ENCODE measurements around the gene ADAMTS12. TPM values are rescaled to one million over a fixed set of nuclear protein-coding genes. Genes with fewer than 3 reads are reported as not detected.
A peak's percentile ranks its signal among the peaks of the same experiment; 100 is the strongest.

The ADAMTS12 gene
- total and polyA plus RNA-seq, 9 of the 15 experiments (the other 6 are each of a cell fraction or from before 2014, with no cell fraction given) = 0.11 TPM; not detected in 8

DNA sequence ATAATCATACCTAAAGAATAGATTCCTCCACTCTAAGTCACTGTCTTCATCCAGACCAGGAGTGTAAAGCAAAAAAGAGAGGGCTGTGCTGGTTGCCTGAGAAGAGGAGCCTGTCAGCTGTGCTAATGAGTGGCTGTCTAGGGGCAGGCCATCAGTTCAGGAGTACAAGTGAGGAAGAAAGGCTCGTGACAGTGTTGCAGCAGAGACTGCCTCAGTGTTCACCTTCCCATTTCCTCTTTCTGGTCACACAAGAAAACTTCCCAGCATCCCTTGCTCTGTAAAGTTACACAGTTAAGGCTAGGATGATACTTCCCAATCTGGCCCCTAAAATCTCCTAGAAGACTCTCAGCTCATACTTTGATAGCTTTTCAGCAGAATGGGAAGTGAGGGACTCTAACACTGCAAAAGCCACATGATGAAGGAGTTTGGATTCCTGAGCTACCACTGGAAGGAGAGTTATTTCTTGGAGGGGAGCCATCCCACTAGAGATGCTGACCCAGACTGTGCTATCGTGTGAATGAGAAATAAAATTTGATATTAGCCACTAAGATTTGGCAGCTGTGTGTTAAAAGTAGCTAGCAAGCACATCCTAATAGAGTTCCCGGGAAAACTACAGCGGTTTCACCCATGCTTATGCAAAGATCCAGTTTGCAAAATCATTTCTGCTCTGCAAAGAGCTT, 67.1 kb downstream of the ADAMTS12 start:
- Histone ChIP-seq H3K9me3 (replicated peaks; ENCODE audit: control insufficient read depth, insufficient read depth, low read depth, low read length) (no peaks in the 10 kb centered on the region), H3K9ac (ENCODE audit: insufficient read depth in 1 of 2, low read depth in 2 of 2, low read length in 2 of 2) (no peak overlapping the region), H3K79me2 (ENCODE audit: control insufficient read depth, insufficient read depth, low read length) (no peaks in the 10 kb centered on the region), H3K4me3 (no peak overlapping the region), H3K36me3 (ENCODE audit: control insufficient read depth, insufficient read depth, low read length) (no peaks in the 10 kb centered on the region), H2AFZ (ENCODE audit: low read depth, low read length) (no peak overlapping the region), H3K27me3 (ENCODE audit: control insufficient read depth in 2 of 2, insufficient read depth in 2 of 2, low read length in 2 of 2) (no peaks in the 10 kb centered on the region), H3K27ac (ENCODE audit: extremely low read depth, low read depth, low read length) (no peak overlapping the region), H4K20me1 (replicated peaks; ENCODE audit: control insufficient read depth, insufficient read depth, low read length) (no peaks in the 10 kb centered on the region), H3K9me1 (ENCODE audit: control insufficient read depth, insufficient read depth, low read length) (no peaks in the 10 kb centered on the region), H3K4me2 (ENCODE audit: insufficient read depth, low read length) (no peak overlapping the region), H3K4me1 (replicated peaks in 1 of 2; ENCODE audit: control insufficient read depth in 2 of 2, insufficient read depth in 2 of 2, low read length in 2 of 2) (no peaks in the 10 kb centered on the region)
- BruUV-seq (replicated peaks) = no TSS peak
- DNase-seq (ENCODE audit: extremely low read depth in 1 of 4, low spot score in 3 of 4) (no peak), ATAC-seq (no peak; the same call in 2 of the 3 replicates), FAIRE-seq (no peak)
- in situ Hi-C loops (cut with MboI) (no loop called here), intact Hi-C loops (cut with micrococcal nuclease) (no loop called here)
- WGBS (ENCODE audit: insufficient coverage, low coverage, missing lambda C conversion rate) = 2% methylated on average over 4 of the region's 4 CpGs
- POLR2A ChIA-PET = no interaction called here
- no peak for TF ChIP-seq ZNF507 (tag; conservative IDR thresholded peaks at IDR 0.05)
- TF ChIP-seq SPI1 (IDR thresholded peaks at IDR 0.05; ENCODE audit: borderline replicate concordance, low read depth, low read length) = peak; percentile 66; the same call in 1 of the 2 replicates
- CTCF ChIA-PET (ENCODE audit: low intra/inter-chr PET ratio) = no interaction called here

DNA sequence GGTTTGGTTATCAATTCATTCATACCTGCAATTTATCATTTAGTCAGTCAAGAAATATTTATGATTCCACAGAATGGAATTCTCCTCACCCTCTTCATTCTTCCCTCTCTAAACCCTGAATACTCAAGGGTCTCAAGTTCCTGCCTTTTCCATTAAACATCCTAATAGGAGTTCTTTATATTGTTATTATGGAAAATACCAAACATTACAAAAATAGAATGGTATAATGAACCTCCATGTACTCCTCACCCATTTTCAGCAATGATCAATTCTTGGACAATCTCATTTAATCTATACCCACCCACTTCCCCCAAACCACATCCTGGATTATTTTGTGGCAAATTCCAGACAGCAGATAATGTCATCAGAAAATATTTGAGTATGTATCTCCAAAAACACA, 74.5 kb downstream of the ADAMTS12 start:
- Histone ChIP-seq H3K79me2 (ENCODE audit: control insufficient read depth, insufficient read depth, low read length) (no peaks in the 10 kb centered on the region), H3K9me1 (ENCODE audit: control insufficient read depth, insufficient read depth, low read length) (no peaks in the 10 kb centered on the region), H2AFZ (ENCODE audit: low read depth, low read length) (no peak overlapping the region), H3K4me3 (no peak overlapping the region), H3K27me3 (ENCODE audit: control insufficient read depth in 2 of 2, insufficient read depth in 2 of 2, low read length in 2 of 2) (no peaks in the 10 kb centered on the region), H3K4me1 (replicated peaks in 1 of 2; ENCODE audit: control insufficient read depth in 2 of 2, insufficient read depth in 2 of 2, low read length in 2 of 2) (no peaks in the 10 kb centered on the region), H3K4me2 (ENCODE audit: insufficient read depth, low read length) (no peak overlapping the region), H3K9me3 (replicated peaks; ENCODE audit: control insufficient read depth, insufficient read depth, low read depth, low read length) (no peaks in the 10 kb centered on the region), H3K9ac (ENCODE audit: insufficient read depth in 1 of 2, low read depth in 2 of 2, low read length in 2 of 2) (no peak overlapping the region), H4K20me1 (replicated peaks; ENCODE audit: control insufficient read depth, insufficient read depth, low read length) (no peaks in the 10 kb centered on the region), H3K27ac (ENCODE audit: extremely low read depth, low read depth, low read length) (no peak overlapping the region), H3K36me3 (ENCODE audit: control insufficient read depth, insufficient read depth, low read length) (no peaks in the 10 kb centered on the region)
- no peak for TF ChIP-seq MTA2 (IDR thresholded peaks at IDR 0.05; ENCODE audit: low read depth)
- CTCF ChIA-PET (ENCODE audit: low intra/inter-chr PET ratio) = no interaction called here
- POLR2A ChIA-PET = no interaction called here
- intact Hi-C loops (cut with micrococcal nuclease) (no loop called here), in situ Hi-C loops (cut with MboI) (no loop called here)
- BruUV-seq (replicated peaks) = no TSS peak
- no peak for ATAC-seq
- FAIRE-seq = no peak
- DNase-seq (ENCODE audit: extremely low read depth in 1 of 4, low spot score in 3 of 4) = no peak
